Activated CD8-positive, alpha-beta memory T cell treated with anti-CD3 and anti-CD28 coated beads, Interleukin-2, amount 50 U/mL, for 24 hours (primary cell): ENCODE data around the gene DLL3.
"Not testable (repeated sequence)": the region's sequence is repeated elsewhere in the genome, so short reads cannot be mapped to it uniquely, and the experiment has no call there.

ENCODE experiments used
- DNase-seq: peaks from one replicate; pipeline ENCODE4 v3.0.0-alpha.2; 2020; ENCODE audit errors: extremely low read depth

DLL3 gene, protein sequence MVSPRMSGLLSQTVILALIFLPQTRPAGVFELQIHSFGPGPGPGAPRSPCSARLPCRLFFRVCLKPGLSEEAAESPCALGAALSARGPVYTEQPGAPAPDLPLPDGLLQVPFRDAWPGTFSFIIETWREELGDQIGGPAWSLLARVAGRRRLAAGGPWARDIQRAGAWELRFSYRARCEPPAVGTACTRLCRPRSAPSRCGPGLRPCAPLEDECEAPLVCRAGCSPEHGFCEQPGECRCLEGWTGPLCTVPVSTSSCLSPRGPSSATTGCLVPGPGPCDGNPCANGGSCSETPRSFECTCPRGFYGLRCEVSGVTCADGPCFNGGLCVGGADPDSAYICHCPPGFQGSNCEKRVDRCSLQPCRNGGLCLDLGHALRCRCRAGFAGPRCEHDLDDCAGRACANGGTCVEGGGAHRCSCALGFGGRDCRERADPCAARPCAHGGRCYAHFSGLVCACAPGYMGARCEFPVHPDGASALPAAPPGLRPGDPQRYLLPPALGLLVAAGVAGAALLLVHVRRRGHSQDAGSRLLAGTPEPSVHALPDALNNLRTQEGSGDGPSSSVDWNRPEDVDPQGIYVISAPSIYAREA

DNA sequence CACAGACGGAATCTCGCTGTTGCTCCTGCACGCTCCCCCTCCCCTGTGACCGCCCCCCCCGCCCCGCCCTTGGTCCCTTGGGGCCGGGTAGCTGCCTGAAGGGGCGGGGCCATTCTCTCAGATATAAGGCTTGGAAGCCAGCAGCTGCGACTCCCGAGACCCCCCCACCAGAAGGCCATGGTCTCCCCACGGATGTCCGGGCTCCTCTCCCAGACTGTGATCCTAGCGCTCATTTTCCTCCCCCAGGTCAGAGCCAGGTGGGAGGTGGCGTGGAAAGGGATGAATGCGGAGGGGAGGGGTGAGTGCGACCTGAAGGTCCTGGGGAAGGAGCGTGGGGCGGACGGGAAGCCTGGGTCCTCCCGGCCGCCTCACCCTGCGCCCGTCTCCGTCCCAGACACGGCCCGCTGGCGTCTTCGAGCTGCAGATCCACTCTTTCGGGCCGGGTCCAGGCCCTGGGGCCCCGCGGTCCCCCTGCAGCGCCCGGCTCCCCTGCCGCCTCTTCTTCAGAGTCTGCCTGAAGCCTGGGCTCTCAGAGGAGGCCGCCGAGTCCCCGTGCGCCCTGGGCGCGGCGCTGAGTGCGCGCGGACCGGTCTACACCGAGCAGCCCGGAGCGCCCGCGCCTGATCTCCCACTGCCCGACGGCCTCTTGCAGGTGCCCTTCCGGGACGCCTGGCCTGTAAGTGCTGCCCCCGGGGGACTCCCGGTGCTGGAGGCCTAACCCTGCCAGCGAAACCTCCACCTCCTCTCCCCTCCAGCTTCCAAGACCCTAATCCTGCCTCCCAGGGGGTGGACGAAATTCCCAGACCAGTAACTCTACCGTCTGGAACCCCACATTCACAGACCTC is at the start of gene DLL3:
Gene DLL3, plus strand, starts transcription at position 150 of the 845 bp plus-strand sequence. Its CDS starts 28 bp downstream, at position 178.
- DNase-seq, result no peak

DNA sequence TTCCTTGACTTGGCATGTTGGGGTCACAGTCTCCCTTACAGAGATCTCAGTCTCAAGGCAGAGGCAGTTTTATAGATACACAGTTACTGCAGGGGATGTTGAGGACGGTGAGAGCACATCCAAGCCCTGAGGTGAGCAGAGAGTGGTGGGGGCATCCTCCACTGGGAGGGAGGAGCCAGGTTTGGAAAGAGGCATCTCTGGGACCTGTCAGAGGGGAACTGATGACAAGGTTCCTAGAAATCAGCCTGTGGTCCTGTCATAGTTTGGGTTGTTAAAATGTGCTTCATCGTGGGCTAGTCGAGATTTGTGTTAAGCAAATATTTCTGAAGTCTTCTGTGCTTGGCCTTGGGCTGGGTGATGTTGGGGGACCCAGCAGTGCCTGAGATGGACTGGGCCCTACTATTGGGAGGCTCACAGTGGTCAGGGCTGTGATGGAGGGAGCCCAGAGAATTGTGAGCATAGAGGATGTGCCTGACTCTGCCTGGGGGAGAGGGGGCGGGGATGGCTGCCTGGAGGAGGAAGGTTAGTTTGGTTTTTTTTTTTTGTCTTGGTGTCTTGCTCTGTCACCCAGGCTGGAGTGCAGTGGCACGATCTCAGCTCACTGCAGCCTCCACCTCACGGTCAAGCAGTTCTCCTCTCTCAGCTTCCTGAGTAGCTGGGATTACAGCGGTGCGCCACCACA is 49.5 kb upstream of the DLL3 start:
- no peak for DNase-seq

GRCh38 chr19:39451257-39451656 is 47.5 kb upstream of the DLL3 start:
- DNase-seq, result not testable (repeated sequence)

GRCh38 chr19:39463403-39463802 is 35.3 kb upstream of the DLL3 start:
- DNase-seq, result no peak

DNA sequence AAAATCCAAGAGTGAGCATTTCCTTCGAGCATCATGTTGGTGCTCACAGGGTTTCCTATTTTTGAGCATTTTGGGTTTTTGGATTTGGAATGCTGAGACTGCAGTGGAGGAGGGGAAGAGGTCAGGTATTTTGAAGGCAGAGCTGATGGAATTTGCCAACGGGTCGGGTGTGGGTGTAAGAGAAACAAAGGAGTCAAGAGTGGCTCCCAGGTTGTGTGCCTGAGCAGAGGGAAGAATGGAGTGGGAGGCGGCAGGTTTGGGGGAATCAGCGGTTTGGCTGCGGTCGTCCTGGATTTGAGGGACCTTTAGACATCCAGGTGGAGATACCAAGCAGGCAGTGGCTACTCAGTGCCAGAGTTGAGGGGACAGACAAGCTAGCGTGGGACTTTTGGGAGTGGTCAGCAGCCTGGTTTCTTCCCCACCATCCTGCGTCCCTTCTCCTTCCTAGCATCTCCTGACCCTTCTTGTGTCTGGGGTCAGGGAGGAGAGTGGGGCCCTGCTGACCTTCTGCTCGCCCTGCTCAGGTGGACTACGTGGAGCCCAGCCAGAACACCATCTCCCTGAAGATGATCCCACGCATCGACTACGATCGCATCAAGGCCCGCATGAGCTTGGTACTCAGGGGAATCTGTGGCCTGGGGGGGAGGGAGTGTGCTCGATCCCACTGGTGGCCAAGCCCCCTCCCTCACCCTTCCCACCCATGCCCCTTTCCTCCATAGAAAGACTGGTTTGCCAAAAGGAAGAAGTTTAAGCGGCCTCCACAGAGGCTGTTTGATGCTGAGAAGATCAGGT is 32.6 kb upstream of the DLL3 start:
- DNase-seq, result no peak

DNA sequence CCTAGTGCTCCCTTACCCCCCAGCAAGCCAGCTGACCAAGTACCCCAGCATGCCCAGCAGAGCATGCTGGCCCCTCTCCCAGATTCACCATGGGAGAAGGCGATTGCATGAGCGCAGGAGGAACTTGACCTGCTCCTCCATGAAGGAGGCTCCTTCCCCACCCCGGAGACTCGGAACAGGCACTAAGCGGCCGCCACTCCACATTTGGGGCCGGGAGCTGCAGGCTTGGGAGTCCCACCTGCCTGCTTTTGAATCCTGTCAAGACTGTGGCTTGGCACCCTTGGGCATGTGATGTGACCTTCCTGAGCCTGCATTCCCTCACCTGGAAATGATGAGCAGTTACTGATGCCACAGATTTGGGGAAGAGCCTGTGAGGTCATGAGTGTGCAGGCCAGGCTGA is 30.8 kb upstream of the DLL3 start:
- no peak for DNase-seq

- no peak for DNase-seq
These were observed 29.7 kb upstream of the DLL3 start for GRCh38 chr19:39469036-39469435.

- no peak for DNase-seq
These were observed 29.2 kb upstream of the DLL3 start for GRCh38 chr19:39469567-39469966.

GRCh38 chr19:39470724-39471339 is 27.9 kb upstream of the DLL3 start:
- DNase-seq, result no peak

DNA sequence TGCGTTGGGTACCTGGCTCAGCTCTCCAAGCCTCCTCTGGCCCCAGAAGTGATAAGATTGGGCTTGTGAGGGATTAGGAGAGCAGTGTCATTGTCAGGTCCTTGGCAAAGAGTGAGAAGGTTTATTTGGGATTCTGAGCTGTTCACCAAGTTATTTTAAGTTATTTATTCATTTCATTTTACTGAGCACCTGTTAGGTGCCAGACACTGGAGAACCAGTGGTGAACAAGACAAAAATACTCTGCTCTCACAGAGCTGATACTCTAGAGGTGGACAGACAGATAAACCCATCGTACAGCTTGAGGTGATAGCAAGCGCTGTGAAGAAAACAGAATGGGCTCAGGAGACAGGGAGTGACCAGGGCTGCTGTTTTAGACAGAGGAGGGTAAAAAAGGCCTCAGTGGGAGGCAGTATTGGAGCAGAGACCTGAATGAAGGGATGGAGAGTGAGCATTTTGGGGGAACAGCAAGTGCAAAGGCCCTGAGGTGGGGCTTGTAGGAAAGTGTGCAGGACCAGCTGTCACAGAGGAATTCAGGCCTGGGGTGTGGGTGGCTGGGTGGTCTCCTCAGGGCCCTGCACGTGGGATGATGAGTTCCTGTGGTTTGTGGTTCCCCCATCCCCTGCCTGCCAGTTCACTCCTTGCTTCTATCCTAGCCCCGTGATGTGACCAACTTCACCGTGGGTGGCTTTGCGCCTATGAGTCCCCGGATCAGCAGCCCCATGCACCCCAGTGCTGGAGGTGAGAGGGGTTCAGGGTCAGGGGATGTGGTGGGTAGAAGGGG is 26.8 kb upstream of the DLL3 start:
- DNase-seq, result no peak

DNA sequence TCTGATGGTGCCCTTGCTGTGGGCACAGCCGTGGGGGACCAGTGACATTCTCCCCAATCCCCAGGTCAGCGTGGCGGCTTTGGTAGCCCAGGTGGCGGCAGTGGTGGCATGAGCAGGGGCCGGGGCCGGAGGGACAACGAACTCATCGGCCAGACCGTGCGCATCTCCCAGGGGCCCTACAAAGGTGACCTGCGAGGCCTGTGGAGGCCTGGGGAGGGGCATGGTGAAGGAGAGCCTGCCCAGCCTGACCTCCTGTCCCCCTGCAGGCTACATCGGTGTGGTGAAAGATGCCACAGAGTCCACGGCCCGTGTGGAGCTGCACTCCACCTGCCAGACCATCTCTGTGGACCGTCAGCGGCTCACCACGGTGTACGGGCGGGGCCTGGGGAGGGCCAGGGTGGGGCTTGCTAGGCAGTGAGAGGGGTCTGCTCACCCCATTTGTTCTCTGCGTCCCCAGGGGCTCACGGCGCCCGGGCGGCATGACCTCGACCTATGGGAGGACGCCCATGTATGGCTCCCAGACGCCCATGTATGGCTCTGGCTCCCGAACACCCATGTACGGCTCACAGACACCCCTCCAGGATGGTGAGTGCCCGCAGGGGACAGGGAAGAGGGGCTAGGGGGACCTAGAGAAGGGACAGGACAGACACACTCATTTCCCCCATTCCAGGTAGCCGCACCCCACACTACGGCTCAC is 25.9 kb upstream of the DLL3 start:
- no peak for DNase-seq

DNA sequence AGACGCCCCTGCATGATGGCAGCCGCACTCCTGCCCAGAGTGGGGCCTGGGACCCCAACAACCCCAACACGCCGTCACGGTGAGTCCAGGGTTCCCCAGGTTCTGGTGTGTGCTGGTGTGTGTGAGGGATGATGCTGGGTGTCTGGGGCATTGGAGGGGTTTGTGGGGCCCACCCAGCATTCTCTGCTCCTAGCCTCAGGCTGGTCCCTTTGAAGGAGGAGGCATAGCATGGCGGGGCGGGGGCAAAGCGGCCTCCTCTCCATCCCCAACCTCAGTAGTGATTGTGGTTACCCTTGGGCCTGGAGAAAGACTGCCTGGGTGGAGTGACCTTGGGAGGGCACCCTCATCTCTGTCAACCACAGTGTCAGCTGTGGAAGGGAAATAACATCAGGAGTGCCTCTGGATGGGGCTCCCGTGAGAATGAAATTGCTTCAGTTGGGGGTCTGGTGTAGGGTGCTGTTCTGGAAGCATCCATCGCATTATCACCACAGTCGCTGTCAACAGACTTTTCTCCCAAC is 25.2 kb upstream of the DLL3 start:
- no peak for DNase-seq

DNA sequence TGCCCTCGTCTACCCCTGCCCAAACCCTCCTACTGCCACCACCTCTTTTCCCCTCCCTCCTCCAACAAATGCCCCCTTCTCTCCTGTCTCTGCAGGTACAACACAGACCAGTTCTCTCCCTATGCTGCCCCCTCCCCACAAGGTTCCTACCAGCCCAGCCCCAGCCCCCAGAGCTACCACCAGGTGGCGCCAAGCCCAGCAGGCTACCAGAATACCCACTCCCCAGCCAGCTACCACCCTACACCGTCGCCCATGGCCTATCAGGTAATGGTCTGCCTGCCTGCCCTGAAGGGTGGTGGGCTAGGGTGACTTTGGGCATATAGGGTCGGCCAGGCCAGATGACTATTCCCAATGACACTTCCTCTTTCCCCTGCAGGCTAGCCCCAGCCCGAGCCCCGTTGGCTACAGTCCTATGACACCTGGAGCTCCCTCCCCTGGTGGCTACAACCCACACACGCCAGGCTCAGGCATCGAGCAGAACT is 24.6 kb upstream of the DLL3 start:
- no peak for DNase-seq

DNA sequence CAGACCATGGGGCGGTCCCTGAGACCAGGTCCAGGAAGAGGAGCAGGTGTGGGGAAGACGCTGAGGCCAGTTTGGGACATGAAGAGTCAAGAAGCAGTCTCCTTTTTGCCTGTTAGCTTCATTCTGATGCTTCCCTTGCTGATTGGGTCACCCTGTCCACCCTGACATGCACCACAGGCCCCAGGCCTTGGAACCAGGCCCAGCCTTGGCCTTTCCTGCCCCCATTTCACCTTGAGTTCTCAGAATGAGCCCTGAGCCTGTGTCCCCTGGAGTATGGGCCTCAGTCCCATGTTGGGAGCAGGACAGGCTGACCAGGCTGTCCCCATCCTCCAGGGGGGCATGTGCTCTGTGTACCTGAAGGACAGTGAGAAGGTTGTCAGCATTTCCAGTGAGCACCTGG is 23.0 kb upstream of the DLL3 start:
- no peak for DNase-seq

DNA sequence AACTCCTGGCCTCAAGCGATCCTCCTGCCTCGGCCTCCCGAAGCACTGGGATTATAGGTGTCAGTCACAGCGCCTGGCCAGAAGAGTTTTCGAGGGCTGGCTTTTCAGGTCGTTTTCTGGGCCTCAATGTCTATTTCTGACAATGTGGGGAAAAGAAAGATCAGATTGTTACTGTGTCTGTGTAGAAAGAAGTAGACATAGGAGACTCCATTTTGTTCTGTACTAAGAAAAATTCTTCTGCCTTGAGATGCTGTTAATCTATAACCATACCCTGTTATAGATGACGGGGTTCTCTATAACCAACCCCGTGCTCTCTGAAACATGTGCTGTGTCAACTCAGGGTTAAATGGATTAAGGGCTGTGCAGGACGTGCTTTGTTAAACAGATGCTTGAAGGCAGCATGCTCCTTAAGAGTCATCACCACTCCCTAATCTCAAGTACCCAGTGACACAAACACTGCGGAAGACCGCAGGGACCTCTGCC is 19.4 kb upstream of the DLL3 start:
- DNase-seq, result not testable (repeated sequence)

DNA sequence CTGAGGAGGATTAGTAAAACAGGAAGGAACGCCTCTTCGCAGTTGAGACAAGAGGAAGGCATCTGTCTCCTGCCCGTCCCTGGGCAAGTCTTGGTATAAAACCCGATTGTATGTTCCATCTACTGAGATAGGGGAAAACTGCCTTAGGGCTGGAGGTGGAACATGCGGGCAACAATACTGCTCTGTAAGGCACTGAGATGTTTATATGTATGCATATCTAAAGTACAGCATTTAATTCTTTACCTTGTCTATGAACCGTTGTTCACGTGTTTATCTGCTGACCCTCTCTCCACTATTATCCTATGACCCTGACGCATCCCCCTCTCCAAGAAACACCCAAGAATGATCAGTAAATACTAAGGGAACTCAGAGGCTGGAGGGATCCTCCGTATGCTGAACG is 18.8 kb upstream of the DLL3 start:
- no peak for DNase-seq

DNA sequence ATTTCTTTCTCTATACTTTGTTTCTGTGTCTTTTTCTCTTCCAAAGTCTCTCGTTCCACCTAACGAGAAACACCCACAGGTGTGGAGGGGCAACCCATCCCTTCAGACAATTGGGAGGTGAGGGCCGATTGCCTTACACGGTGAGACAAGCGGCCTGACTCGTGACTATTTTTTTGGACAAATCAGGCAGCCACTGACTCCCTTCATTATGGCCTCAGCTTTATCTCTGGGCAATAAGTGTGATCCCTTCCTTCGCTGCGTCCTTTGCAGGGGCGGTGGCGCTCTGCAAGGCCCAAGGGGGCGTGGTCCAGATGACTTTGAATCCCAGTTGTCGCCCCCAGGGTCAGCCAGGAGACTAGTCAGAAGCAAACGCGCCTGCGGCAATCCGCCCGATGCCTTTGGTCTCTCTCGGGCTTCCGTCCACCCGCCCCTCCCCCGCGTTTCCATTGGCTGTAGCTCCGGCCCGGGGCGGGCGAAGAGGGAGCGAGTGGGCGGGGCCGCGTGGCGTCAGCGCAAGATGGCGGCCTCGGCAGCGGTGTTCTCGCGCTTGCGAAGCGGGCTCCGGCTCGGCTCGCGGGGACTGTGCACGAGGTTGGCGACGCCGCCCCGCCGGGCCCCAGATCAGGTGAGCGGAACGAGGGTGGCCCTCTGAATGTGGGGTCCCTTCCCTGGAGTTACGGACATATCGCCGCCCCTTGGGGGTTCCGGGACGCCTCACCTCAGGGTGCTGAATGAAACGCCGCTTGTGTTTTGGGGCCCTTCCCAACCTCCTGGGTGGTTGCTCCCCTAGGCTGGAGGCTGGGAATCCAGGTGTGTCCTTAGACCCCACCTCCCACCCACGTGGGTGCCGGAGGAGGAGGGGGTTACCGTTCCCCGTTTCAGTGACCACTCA is 18.2 kb upstream of the DLL3 start, which contains the start of gene TIMM50:
Gene TIMM50, plus strand, starts transcription at position 502 of the 892 bp plus-strand sequence. Its CDS starts 16 bp downstream, at position 518.
- peak; percentile 94 for DNase-seq

GRCh38 chr19:39481229-39481545 is 17.6 kb upstream of the DLL3 start:
- DNase-seq, result no peak
